ENCODE results near the gene NRXN3. TPM values are rescaled to one million over a fixed set of nuclear protein-coding genes. Genes with fewer than 3 reads are reported as not detected.

Gene NRXN3
- total and polyA plus RNA-seq, 2 of the 13 experiments (the other 11 are each of a cell fraction or from before 2014, with no cell fraction given): 0.03 TPM; not detected in 1

GRCh38 chr14:79658769-79659168 lies 1488.6 kb downstream of the NRXN3 start:
- H2AFZ ChIP-seq (ENCODE audit: low read length): no peak overlapping the region
- H3K36me3 ChIP-seq (replicated peaks in 1 of 2; ENCODE audit: control insufficient read depth in 1 of 2, insufficient read depth in 2 of 2, low read length in 2 of 2): no peaks in the 10 kb centered on the region
- ATAC-seq (no peak), DNase-seq (ENCODE audit: low spot score) (no peak), FAIRE-seq (no peak)
- H3K9me3 ChIP-seq (ENCODE audit: low read length): peaks cover 93% of the 10 kb centered on the region
- H3K27ac ChIP-seq (ENCODE audit: extremely low read length, insufficient read depth, low read length): no peak overlapping the region
- no peaks in the 10 kb centered on the region for H3K79me2 ChIP-seq (ENCODE audit: insufficient read depth, low read length)
- in situ Hi-C loops (cut with HindIII; ENCODE audit: extremely low pct_ligation_motif_present, low pct_unique_long_range_greater_than_20kb) (no loop called here), intact Hi-C loops (cut with micrococcal nuclease; ENCODE audit: unreplicated experiment) (no loop called here)
- POLR2A ChIA-PET: no interaction called here
- H3K4me2 ChIP-seq (ENCODE audit: low read depth, low read length): no peak overlapping the region
- WGBS (ENCODE audit: low lambda C conversion rate): 38% methylated on average over 4 of the region's 4 CpGs
- TF ChIP-seq ZNF367 (CRISPR knock-in tag; IDR thresholded peaks at IDR 0.05; ENCODE audit: borderline replicate concordance) (no peak), LRRFIP1 (CRISPR knock-in tag; conservative IDR thresholded peaks at IDR 0.05) (no peak), KLF9 (CRISPR knock-in tag; IDR thresholded peaks at IDR 0.05; ENCODE audit: low read depth) (no peak), DMAP1 (CRISPR knock-in tag; IDR thresholded peaks at IDR 0.05) (no peak), ZFYVE20 (CRISPR knock-in tag; IDR thresholded peaks at IDR 0.05; ENCODE audit: borderline replicate concordance, low read depth) (no peak), RAD51 (IDR thresholded peaks at IDR 0.05; ENCODE audit: borderline replicate concordance) (no peak)
- H3K27me3 ChIP-seq (ENCODE audit: control insufficient read depth in 1 of 2, insufficient read depth in 2 of 2, low read length in 2 of 2): no peaks in the 10 kb centered on the region
- no peak overlapping the region for H3K4me3 ChIP-seq (replicated peaks in 1 of 3; ENCODE audit: insufficient read depth in 1 of 3, low read depth in 2 of 3, low read length in 3 of 3)
- BruUV-seq (replicated peaks): no TSS peak
- CTCF ChIA-PET (ENCODE audit: low intra/inter-chr PET ratio, low total read pairs): no interaction called here
- H4K20me1 ChIP-seq (ENCODE audit: insufficient read depth, low read length): no peaks in the 10 kb centered on the region
- H3K9ac ChIP-seq (ENCODE audit: insufficient read depth, low read depth, low read length): no peak overlapping the region
- H3K4me1 ChIP-seq (ENCODE audit: insufficient read depth, low read length): no peaks in the 10 kb centered on the region

Data from HepG2 (cell line).